Measurements from ENCODE around the gene BCAS4.

GRCh38 chr20:50814438-50815161, 19.7 kb downstream of the BCAS4 start:
- no peak for TF ChIP-seq POLR2A (IDR thresholded peaks at IDR 0.05)
- TF ChIP-seq CTCF (IDR thresholded peaks at IDR 0.05) = no peak

Data from tibial nerve (tissue), 3 donors.